ENCODE measurements around the gene FAM174B.

DNA sequence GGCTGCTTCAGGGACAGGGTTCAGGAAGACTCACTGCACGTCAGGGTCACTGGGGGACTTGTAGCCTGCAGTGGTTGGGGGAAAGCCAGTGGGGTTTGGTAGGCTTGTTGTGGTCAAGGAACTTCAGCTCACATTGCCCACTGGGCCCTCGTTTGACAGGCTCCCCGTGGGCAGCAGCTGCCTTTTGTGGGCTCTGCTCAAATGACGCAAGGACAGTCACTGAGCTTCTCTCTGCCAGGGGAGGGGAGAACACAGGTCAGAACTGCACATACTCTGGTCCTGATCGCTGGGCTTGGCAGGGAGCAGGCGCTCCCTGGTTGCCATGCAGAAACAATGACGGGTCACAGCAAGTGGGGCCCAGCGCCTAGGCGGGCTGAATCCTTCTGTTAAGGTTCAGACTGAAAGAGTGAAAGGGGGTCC lies 45.5 kb downstream of the FAM174B start:
- TF ChIP-seq, protein P1, sequence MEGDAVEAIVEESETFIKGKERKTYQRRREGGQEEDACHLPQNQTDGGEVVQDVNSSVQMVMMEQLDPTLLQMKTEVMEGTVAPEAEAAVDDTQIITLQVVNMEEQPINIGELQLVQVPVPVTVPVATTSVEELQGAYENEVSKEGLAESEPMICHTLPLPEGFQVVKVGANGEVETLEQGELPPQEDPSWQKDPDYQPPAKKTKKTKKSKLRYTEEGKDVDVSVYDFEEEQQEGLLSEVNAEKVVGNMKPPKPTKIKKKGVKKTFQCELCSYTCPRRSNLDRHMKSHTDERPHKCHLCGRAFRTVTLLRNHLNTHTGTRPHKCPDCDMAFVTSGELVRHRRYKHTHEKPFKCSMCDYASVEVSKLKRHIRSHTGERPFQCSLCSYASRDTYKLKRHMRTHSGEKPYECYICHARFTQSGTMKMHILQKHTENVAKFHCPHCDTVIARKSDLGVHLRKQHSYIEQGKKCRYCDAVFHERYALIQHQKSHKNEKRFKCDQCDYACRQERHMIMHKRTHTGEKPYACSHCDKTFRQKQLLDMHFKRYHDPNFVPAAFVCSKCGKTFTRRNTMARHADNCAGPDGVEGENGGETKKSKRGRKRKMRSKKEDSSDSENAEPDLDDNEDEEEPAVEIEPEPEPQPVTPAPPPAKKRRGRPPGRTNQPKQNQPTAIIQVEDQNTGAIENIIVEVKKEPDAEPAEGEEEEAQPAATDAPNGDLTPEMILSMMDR (conservative IDR thresholded peaks at IDR 0.05 in 1 of 2, IDR thresholded peaks at IDR 0.05 in 1 of 2; ENCODE audit: extremely low read depth in 1 of 2, insufficient read depth in 1 of 2, low read depth in 1 of 2, low read length in 2 of 2): no peak
- TF ChIP-seq EZH2 (IDR thresholded peaks at IDR 0.05; ENCODE audit: borderline replicate concordance, low read length): no peak
